ENCODE data around the gene PDE11A.

The PDE11A gene

DNA sequence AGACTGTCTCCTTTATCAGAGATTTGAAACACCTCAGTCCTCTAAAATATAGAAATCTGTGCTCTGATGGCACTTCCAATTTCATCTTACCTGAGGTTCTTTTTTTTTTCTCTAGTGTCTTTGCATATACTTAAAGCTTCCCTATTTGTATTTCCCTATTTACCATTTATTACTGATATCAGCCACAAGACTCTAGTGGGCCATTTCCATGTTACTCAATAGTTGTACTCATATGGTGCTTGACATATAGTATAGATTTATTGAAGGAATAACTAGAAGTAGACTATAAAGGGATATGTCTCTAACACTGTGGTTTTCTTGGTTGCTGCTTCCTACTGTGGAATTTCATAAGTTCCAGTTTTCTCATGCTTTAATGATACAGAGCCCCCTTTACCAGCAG lies 42.7 kb upstream of the PDE11A start:
- ATAC-seq = no peak
- TF ChIP-seq ZNF8 (CRISPR knock-in tag; IDR thresholded peaks at IDR 0.05) (no peak), CSDC2 (CRISPR knock-in tag; IDR thresholded peaks at IDR 0.05) (no peak), ISL1 (CRISPR knock-in tag; IDR thresholded peaks at IDR 0.05) (no peak), SNAI2 (CRISPR knock-in tag; IDR thresholded peaks at IDR 0.05) (no peak), ESRRG (CRISPR knock-in tag; IDR thresholded peaks at IDR 0.05) (no peak), GLIS3 (CRISPR knock-in tag; IDR thresholded peaks at IDR 0.05) (no peak), ARNTL (CRISPR knock-in tag; IDR thresholded peaks at IDR 0.05; ENCODE audit: borderline replicate concordance, low read depth) (no peak), RARB (CRISPR knock-in tag; IDR thresholded peaks at IDR 0.05) (no peak), OSR1 (CRISPR knock-in tag; IDR thresholded peaks at IDR 0.05) (no peak), TOX (CRISPR knock-in tag; IDR thresholded peaks at IDR 0.05; ENCODE audit: borderline replicate concordance) (no peak), ZNF70 (CRISPR knock-in tag; IDR thresholded peaks at IDR 0.05) (no peak), ZFP30 (CRISPR knock-in tag; IDR thresholded peaks at IDR 0.05) (no peak), TCF4 (CRISPR knock-in tag; IDR thresholded peaks at IDR 0.05; ENCODE audit: borderline replicate concordance) (no peak), ZFP3 (CRISPR knock-in tag; IDR thresholded peaks at IDR 0.05) (no peak), ZC3H10 (CRISPR knock-in tag; IDR thresholded peaks at IDR 0.05) (no peak)
- TF ChIP-seq, protein P1, sequence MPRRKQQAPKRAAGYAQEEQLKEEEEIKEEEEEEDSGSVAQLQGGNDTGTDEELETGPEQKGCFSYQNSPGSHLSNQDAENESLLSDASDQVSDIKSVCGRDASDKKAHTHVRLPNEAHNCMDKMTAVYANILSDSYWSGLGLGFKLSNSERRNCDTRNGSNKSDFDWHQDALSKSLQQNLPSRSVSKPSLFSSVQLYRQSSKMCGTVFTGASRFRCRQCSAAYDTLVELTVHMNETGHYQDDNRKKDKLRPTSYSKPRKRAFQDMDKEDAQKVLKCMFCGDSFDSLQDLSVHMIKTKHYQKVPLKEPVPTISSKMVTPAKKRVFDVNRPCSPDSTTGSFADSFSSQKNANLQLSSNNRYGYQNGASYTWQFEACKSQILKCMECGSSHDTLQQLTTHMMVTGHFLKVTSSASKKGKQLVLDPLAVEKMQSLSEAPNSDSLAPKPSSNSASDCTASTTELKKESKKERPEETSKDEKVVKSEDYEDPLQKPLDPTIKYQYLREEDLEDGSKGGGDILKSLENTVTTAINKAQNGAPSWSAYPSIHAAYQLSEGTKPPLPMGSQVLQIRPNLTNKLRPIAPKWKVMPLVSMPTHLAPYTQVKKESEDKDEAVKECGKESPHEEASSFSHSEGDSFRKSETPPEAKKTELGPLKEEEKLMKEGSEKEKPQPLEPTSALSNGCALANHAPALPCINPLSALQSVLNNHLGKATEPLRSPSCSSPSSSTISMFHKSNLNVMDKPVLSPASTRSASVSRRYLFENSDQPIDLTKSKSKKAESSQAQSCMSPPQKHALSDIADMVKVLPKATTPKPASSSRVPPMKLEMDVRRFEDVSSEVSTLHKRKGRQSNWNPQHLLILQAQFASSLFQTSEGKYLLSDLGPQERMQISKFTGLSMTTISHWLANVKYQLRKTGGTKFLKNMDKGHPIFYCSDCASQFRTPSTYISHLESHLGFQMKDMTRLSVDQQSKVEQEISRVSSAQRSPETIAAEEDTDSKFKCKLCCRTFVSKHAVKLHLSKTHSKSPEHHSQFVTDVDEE (CRISPR knock-in tag; IDR thresholded peaks at IDR 0.05) = no peak
- TF ChIP-seq, protein P2, sequence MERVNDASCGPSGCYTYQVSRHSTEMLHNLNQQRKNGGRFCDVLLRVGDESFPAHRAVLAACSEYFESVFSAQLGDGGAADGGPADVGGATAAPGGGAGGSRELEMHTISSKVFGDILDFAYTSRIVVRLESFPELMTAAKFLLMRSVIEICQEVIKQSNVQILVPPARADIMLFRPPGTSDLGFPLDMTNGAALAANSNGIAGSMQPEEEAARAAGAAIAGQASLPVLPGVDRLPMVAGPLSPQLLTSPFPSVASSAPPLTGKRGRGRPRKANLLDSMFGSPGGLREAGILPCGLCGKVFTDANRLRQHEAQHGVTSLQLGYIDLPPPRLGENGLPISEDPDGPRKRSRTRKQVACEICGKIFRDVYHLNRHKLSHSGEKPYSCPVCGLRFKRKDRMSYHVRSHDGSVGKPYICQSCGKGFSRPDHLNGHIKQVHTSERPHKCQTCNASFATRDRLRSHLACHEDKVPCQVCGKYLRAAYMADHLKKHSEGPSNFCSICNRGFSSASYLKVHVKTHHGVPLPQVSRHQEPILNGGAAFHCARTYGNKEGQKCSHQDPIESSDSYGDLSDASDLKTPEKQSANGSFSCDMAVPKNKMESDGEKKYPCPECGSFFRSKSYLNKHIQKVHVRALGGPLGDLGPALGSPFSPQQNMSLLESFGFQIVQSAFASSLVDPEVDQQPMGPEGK (CRISPR knock-in tag; IDR thresholded peaks at IDR 0.05; ENCODE audit: borderline replicate concordance) = no peak
- TF ChIP-seq, protein P3, sequence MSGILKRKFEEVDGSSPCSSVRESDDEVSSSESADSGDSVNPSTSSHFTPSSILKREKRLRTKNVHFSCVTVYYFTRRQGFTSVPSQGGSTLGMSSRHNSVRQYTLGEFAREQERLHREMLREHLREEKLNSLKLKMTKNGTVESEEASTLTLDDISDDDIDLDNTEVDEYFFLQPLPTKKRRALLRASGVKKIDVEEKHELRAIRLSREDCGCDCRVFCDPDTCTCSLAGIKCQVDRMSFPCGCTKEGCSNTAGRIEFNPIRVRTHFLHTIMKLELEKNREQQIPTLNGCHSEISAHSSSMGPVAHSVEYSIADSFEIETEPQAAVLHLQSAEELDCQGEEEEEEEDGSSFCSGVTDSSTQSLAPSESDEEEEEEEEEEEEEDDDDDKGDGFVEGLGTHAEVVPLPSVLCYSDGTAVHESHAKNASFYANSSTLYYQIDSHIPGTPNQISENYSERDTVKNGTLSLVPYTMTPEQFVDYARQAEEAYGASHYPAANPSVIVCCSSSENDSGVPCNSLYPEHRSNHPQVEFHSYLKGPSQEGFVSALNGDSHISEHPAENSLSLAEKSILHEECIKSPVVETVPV (CRISPR knock-in tag; IDR thresholded peaks at IDR 0.05) = no peak
- TF ChIP-seq, protein P4, sequence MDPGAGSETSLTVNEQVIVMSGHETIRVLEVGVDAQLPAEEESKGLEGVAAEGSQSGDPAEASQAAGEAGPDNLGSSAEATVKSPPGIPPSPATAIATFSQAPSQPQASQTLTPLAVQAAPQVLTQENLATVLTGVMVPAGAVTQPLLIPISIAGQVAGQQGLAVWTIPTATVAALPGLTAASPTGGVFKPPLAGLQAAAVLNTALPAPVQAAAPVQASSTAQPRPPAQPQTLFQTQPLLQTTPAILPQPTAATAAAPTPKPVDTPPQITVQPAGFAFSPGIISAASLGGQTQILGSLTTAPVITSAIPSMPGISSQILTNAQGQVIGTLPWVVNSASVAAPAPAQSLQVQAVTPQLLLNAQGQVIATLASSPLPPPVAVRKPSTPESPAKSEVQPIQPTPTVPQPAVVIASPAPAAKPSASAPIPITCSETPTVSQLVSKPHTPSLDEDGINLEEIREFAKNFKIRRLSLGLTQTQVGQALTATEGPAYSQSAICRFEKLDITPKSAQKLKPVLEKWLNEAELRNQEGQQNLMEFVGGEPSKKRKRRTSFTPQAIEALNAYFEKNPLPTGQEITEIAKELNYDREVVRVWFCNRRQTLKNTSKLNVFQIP (CRISPR knock-in tag; IDR thresholded peaks at IDR 0.05; ENCODE audit: borderline replicate concordance, low read depth) = no peak

DNA sequence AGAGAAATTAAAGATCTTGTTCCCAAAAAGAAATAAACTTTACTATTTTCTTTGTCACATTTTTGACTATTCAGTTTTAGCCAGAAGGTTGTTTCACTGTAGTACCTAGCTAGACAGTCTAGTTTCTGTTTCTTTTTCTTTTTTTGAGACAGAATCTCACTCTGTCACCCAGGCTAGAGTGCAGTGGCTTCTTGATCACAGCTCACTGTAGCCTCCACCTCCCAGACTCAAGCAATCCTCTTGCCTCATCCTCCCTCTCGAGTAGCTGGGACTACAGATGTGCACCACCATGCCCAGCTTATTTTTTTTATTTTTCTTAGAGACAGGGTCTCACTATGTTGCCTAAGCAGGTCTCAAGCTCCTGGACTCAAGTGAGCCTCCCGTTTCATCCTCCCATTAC lies 41.9 kb upstream of the PDE11A start:
- ATAC-seq = no peak
- TF ChIP-seq ZFP30 (CRISPR knock-in tag; IDR thresholded peaks at IDR 0.05) = no peak

DNA sequence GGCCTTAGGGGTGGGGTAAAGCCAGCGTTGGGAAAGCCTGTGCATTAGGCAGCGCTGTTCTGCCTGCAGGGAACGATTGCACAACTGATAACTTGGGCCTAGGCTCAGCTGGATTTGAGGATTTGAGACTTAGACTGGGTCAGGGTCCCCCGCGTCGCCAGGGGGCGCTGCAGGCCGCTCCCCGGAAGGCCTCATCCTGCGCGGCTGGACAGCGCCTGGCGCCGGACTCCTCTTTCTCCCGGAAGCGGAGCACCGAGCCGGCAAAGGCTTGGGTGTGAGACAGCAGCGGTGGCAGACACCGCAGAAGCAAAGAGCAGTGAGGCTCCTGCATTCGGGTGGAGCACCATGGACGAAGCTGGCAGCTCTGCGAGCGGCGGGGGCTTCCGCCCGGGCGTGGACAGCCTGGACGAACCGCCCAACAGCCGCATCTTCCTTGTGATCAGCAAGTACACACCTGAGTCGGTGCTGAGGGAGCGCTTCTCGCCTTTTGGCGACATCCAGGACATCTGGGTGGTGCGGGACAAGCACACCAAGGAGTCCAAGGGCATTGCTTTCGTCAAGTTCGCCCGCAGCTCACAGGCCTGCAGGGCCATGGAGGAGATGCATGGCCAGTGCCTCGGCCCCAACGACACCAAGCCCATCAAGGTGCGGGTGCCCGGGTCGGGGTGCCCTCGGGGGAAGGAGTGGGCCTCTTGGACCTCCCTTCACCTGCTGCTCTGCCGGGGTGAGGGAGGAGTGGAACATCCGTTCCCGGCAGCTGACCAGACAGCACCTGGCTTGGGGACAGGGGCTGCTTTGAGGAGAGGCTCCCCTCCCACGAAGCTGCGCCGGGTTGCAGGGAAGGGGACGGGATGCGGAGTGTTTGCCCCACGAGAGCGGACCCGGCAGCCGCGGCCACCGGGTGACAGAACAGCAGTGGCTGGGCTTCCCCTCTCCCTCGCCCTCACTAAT lies 39.9 kb upstream of the PDE11A start, which contains the start of gene RBM45:
RBM45 (plus strand) TSS at position 236 of the 951 bp plus-strand sequence; CDS start at position 346, 110 bp downstream.
- peak; percentile 53; the same call in 1 of the 2 replicates for TF ChIP-seq TCF4 (CRISPR knock-in tag; IDR thresholded peaks at IDR 0.05; ENCODE audit: borderline replicate concordance)
- TF ChIP-seq, protein P1 (CRISPR knock-in tag; IDR thresholded peaks at IDR 0.05) = peak; percentile 58; the same call in 1 of the 2 replicates
- no peak for TF ChIP-seq ZNF8 (CRISPR knock-in tag; IDR thresholded peaks at IDR 0.05)
- ATAC-seq = peak; percentile 99
